ENCODE measurements around the gene EPS8L2.

DNA sequence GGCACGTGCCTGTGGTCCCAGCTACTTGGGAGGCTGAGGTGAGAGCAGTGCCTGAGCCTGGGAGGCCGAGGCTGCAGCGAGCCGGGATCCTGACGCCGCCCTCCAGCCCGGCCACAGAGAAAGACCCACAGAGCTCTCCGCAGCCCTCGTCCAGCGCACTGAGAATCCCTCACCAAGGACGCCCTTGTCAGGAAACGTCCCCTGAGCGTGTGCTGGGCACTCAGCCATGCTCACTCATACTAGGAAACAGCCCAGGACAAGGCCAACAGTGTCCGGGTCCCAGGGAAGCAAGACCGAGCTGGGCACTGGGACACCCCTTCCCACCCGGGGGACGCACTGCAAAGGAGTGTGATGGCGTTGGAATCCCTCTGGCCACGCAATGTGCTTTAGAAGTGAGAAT lies 25.6 kb upstream of the EPS8L2 start:
- no peak for TF ChIP-seq CTCF (IDR thresholded peaks at IDR 0.05; ENCODE audit: low read depth, low read length, missing input control)
- TF ChIP-seq REST (IDR thresholded peaks at IDR 0.05), result no peak
- TF ChIP-seq ATF3 (IDR thresholded peaks at IDR 0.05), result no peak
- no peak for TF ChIP-seq TAF1 (conservative IDR thresholded peaks at IDR 0.05)
- TF ChIP-seq SP1 (IDR thresholded peaks at IDR 0.05), result no peak
- TF ChIP-seq JUND (IDR thresholded peaks at IDR 0.05), result no peak
- no peak for TF ChIP-seq FOXA2 (IDR thresholded peaks at IDR 0.05)
- no peak for TF ChIP-seq YY1 (IDR thresholded peaks at IDR 0.05)
- no peak for TF ChIP-seq RXRA (IDR thresholded peaks at IDR 0.05)
- TF ChIP-seq FOXA1 (IDR thresholded peaks at IDR 0.05), result no peak
- TF ChIP-seq ZBTB33 (IDR thresholded peaks at IDR 0.05), result no peak
- TF ChIP-seq, protein P1, sequence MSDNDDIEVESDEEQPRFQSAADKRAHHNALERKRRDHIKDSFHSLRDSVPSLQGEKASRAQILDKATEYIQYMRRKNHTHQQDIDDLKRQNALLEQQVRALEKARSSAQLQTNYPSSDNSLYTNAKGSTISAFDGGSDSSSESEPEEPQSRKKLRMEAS (IDR thresholded peaks at IDR 0.05), result no peak
- no peak for TF ChIP-seq GABPA (IDR thresholded peaks at IDR 0.05 in 1 of 2, conservative IDR thresholded peaks at IDR 0.05 in 1 of 2)
